CD4-positive, alpha-beta T cell treated with Interferon gamma for 1 hour (primary cell): ENCODE data around the gene NDOR1.

Experiments
- DNase-seq: peaks from one replicate; pipeline ENCODE4 v3.0.0-alpha.2; 2020

Gene NDOR1

GRCh38 chr9:137221506-137222111 is 16.1 kb downstream of the NDOR1 start:
- DNase-seq, result no peak

- no peak for DNase-seq
These were observed 16.9 kb downstream of the NDOR1 start, which contains the start of gene RNF208 for GRCh38 chr9:137222190-137223077. TSS of gene RNF208 (minus strand) at chr9:137222240. CDS start at chr9:137221212, 1,028 bp downstream.

- DNase-seq, result peak; percentile 99
These were observed 17.8 kb downstream of the NDOR1 start for GRCh38 chr9:137223078-137223970.

- no peak for DNase-seq
These were observed 19.6 kb downstream of the NDOR1 start, which contains the start of gene CYSRT1 for GRCh38 chr9:137224830-137225694. TSS of gene CYSRT1 (plus strand) at chr9:137225174. CDS start at chr9:137225622, 448 bp downstream.

- DNase-seq, result no peak
These were observed 20.3 kb downstream of the NDOR1 start for GRCh38 chr9:137225699-137226331.

- no peak for DNase-seq
These were observed 21.0 kb downstream of the NDOR1 start for GRCh38 chr9:137226338-137227053.

- peak; percentile 79 for DNase-seq
These were observed 21.8 kb downstream of the NDOR1 start, which contains the start of gene RNF224 for GRCh38 chr9:137227054-137227852. TSS of gene RNF224 (plus strand) at chr9:137227502. CDS start at chr9:137228336, 834 bp downstream.

- DNase-seq, result no peak
These were observed 22.5 kb downstream of the NDOR1 start for GRCh38 chr9:137227853-137228505.

GRCh38 chr9:137228506-137228967 is 23.0 kb downstream of the NDOR1 start:
- DNase-seq, result no peak

GRCh38 chr9:137228968-137229896 is 23.7 kb downstream of the NDOR1 start:
- no peak for DNase-seq

- no peak for DNase-seq
These were observed 24.6 kb downstream of the NDOR1 start for GRCh38 chr9:137229903-137230704.

GRCh38 chr9:137230705-137231371 is 25.3 kb downstream of the NDOR1 start, which contains the start of gene SLC34A3:
TSS of gene SLC34A3 (plus strand) at chr9:137230901. CDS start at chr9:137231703, 802 bp downstream.
- no peak for DNase-seq

GRCh38 chr9:137231372-137232039 is 26.0 kb downstream of the NDOR1 start:
- no peak for DNase-seq

GRCh38 chr9:137232101-137232500 is 26.6 kb downstream of the NDOR1 start:
- DNase-seq, result no peak

- DNase-seq, result no peak
These were observed 27.0 kb downstream of the NDOR1 start for GRCh38 chr9:137232510-137232909.
